Erythroblast (primary cell): ENCODE data around the gene FAM72C.
"Not testable (repeated sequence)": the region's sequence is repeated elsewhere in the genome, so short reads cannot be mapped to it uniquely, and the experiment has no call there.

ENCODE experiments used
- GATA1 ChIP-seq: IDR thresholded peaks from 2 replicates; pipeline ENCODE4 v1.6.1; 2011; ENCODE audit warnings: low read depth, mild to moderate bottlenecking, control low read depth, low read length, moderate library complexity
- POLR2A ChIP-seq: IDR thresholded peaks from 2 replicates; pipeline ENCODE4 v1.6.1; 2011; ENCODE audit warnings: mild to moderate bottlenecking, low read length

DNA sequence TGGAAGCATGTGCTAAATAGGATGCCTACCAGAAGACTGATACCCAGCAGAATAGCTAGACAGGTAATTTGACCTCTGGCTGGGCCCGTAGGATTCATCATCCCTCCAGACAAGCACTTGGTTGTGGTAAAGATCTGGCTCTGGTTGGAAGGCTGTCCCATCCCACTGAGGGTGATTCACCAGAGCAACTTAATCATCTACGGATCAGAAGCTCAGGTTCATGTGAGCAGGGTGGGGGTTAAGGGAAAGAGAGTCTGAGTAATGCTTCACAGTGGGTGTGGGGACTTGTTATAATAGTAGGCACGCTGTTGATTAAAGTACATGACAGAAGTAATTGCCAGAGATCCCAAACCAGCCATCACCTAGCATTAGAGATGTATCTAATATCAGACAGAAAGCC is 26.5 kb downstream of the FAM72C start:
- TF ChIP-seq POLR2A, GATA1: not testable (repeated sequence)
